ENCODE data around the gene HNRNPA1. TPM values are rescaled to one million over a fixed set of nuclear protein-coding genes. Genes with fewer than 3 reads are reported as not detected.

HNRNPA1 gene
- total and polyA plus RNA-seq, 9 of the 15 experiments (the other 6 are each of a cell fraction or from before 2014, with no cell fraction given), result 1,166 to 2,703 (median 1,815) TPM

DNA sequence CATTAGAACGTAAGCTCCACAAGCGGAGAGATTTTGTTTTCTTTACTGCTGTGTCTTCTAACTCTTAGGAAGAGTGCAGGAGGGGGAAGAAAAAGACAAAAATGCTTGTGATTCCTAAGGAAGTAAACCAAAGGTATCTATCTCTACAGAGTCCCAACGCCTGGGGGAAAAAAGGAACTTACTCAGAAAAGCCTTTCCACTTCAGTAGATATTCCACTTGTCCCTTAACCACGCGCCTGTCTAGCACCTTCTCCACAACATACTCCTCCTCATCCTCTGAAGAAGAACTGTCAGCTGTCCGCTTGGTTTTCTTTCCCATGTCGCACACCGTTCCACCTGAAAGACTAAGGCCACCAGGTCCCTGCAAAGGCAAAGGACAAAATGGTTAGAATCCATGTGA lies 23.2 kb upstream of the HNRNPA1 start:
- in situ Hi-C loops (cut with MboI), result no loop called here
- Histone ChIP-seq H3K9me3 (replicated peaks; ENCODE audit: control insufficient read depth, insufficient read depth, low read depth, low read length) (no peaks in the 10 kb centered on the region), H3K4me2 (ENCODE audit: insufficient read depth, low read length) (peak overlapping the region; percentile 60), H3K27ac (ENCODE audit: extremely low read depth, low read depth, low read length) (peak overlapping the region; percentile 19; the same call in 2 of the 3 replicates), H3K79me2 (ENCODE audit: control insufficient read depth, insufficient read depth, low read length) (peaks cover 70% of the 10 kb centered on the region), H3K36me3 (ENCODE audit: control insufficient read depth, insufficient read depth, low read length) (peaks cover 36% of the 10 kb centered on the region), H3K9me1 (ENCODE audit: control insufficient read depth, insufficient read depth, low read length) (no peaks in the 10 kb centered on the region), H3K27me3 (ENCODE audit: control insufficient read depth in 2 of 2, insufficient read depth in 2 of 2, low read length in 2 of 2) (no peaks in the 10 kb centered on the region), H4K20me1 (replicated peaks; ENCODE audit: control insufficient read depth, insufficient read depth, low read length) (no peaks in the 10 kb centered on the region), H3K9ac (ENCODE audit: insufficient read depth in 1 of 2, low read depth in 2 of 2, low read length in 2 of 2) (peak overlapping the region; percentile 16 to 79; a peak in 2 of 4 replicates), H2AFZ (ENCODE audit: low read depth, low read length) (no peak overlapping the region), H3K4me3 (no peak overlapping the region; the same call in 1 of the 2 replicates), H3K4me1 (replicated peaks in 1 of 2; ENCODE audit: control insufficient read depth in 2 of 2, insufficient read depth in 2 of 2, low read length in 2 of 2) (peaks cover 18 to 31% of the 10 kb centered on the region in 2 experiments)
- no TSS peak for BruUV-seq (replicated peaks)
- TF ChIP-seq, protein P1, sequence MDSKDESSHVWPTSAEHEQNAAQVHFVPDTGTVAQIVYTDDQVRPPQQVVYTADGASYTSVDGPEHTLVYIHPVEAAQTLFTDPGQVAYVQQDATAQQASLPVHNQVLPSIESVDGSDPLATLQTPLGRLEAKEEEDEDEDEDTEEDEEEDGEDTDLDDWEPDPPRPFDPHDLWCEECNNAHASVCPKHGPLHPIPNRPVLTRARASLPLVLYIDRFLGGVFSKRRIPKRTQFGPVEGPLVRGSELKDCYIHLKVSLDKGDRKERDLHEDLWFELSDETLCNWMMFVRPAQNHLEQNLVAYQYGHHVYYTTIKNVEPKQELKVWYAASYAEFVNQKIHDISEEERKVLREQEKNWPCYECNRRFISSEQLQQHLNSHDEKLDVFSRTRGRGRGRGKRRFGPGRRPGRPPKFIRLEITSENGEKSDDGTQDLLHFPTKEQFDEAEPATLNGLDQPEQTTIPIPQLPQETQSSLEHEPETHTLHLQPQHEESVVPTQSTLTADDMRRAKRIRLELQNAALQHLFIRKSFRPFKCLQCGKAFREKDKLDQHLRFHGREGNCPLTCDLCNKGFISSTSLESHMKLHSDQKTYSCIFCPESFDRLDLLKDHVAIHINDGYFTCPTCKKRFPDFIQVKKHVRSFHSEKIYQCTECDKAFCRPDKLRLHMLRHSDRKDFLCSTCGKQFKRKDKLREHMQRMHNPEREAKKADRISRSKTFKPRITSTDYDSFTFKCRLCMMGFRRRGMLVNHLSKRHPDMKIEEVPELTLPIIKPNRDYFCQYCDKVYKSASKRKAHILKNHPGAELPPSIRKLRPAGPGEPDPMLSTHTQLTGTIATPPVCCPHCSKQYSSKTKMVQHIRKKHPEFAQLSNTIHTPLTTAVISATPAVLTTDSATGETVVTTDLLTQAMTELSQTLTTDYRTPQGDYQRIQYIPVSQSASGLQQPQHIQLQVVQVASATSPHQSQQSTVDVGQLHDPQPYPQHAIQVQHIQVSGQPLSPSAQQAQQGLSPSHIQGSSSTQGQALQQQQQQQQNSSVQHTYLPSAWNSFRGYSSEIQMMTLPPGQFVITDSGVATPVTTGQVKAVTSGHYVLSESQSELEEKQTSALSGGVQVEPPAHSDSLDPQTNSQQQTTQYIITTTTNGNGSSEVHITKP (IDR thresholded peaks at IDR 0.05; ENCODE audit: partially characterized antibody), result no peak
- TF ChIP-seq MAFF (IDR thresholded peaks at IDR 0.05; ENCODE audit: low read length) (no peak), ZNF589 (CRISPR knock-in tag; IDR thresholded peaks at IDR 0.05; ENCODE audit: low read depth) (0 out of 2 replicates have a peak, but pooled peaks have one; percentile 1), DPF2 (IDR thresholded peaks at IDR 0.05) (0 out of 2 replicates have a peak, but pooled peaks have one; percentile 6), MAFG (tag; conservative IDR thresholded peaks at IDR 0.05) (no peak)
- ChIA-PET POLR2A (interaction anchor here (1.2 kb wide), 1 partner anchor 8 kb away, joined by 5 read pairs; no protein-coding TSS in a partner anchor), CTCF (ENCODE audit: low intra/inter-chr PET ratio) (no interaction called here)
- peak in 1 of 4 experiments; percentile 4 for DNase-seq (ENCODE audit: extremely low read depth in 1 of 4, low spot score in 3 of 4)
- intact Hi-C loops (cut with micrococcal nuclease), result no loop called here
- FAIRE-seq, result no peak
- 37% methylated on average over 8 of the region's 8 CpGs for WGBS (ENCODE audit: insufficient coverage, low coverage, missing lambda C conversion rate)
- no peak for ATAC-seq

Data from K562 (cell line).